Transverse colon (tissue), 4 donors: ENCODE measurements around the gene VSTM5.
A peak's percentile ranks its signal among the peaks of the same experiment; 100 is the strongest.

Source experiments
- CTCF ChIP-seq, 5 experiments: fragments of 200-600 bp in 3 of 5; fragments of 450-650 bp in 2 of 5; sonication (generic) in 3 of 5; IDR thresholded peaks; 1 replicate in 2 of 5; 2 replicates in 3 of 5; pipeline ENCODE4 v1.5.1; 2016 to 2017; ENCODE audit warnings: antibody characterized with exemption in 5 of 5, inconsistent platforms in 3 of 5, mild to moderate bottlenecking in 2 of 5, moderate library complexity in 1 of 5
- EP300 ChIP-seq: sonication (generic); formaldehyde crosslinking; IDR thresholded peaks from one replicate; pipeline ENCODE4 v1.6.1; 2017; ENCODE audit warnings: antibody characterized with exemption, low read depth
- POLR2A ChIP-seq: fragments of 450-650 bp; IDR thresholded peaks from one replicate; pipeline ENCODE4 v1.6.1; 2016; ENCODE audit warnings: antibody characterized with exemption, mild to moderate bottlenecking, moderate library complexity
- POLR2AphosphoS5 ChIP-seq, 3 donors: sonication (generic); formaldehyde crosslinking; IDR thresholded peaks; one replicate each; pipeline ENCODE4 v1.6.1; 2016; ENCODE audit warnings: antibody characterized with exemption in 3 of 3

DNA sequence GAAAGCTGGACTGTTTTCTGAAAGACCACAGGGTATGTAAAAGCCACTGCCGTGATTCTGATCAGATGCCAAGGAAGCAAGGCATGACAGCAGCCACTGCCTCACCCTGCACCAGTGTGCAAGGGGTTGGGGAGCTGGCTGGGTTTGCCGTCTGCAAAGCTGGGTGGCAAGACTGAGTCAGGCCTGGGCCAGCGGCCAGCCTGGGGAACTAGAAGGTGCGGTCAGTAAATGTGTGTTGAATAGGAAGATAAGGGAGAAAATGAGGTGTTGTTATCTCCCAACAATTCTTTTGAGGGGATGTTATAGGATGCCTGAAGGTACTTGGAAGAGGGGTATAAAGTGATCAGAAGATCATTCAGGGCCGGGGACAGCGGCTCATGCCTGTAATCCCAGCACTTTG, 8.0 kb downstream of the VSTM5 start:
- TF ChIP-seq POLR2A, result no peak
- no peak for TF ChIP-seq CTCF (IDR thresholded peaks at IDR 0.05)
- TF ChIP-seq EP300, result no peak
- peak in 2 of 3 donors; percentile 28 to 37 for TF ChIP-seq POLR2AphosphoS5 (IDR thresholded peaks at IDR 0.05)
